Measurements from ENCODE around the gene SAMHD1.
"Not testable (repeated sequence)": the region's sequence is repeated elsewhere in the genome, so short reads cannot be mapped to it uniquely, and the experiment has no call there.

The SAMHD1 gene

GRCh38 chr20:36906086-36906485 lies 45.4 kb downstream of the SAMHD1 start:
- DNase-seq: not testable (repeated sequence)

GRCh38 chr20:36905566-36905965 lies 45.9 kb downstream of the SAMHD1 start:
- DNase-seq: not testable (repeated sequence)

- no peak for DNase-seq
Observed at GRCh38 chr20:36904690-36905089, 46.8 kb downstream of the SAMHD1 start.

- no peak for DNase-seq
Observed at GRCh38 chr20:36895036-36895435, 56.5 kb downstream of the SAMHD1 start.

GRCh38 chr20:36893801-36894200 lies 57.7 kb downstream of the SAMHD1 start:
- no peak for DNase-seq

- DNase-seq: no peak
Observed at GRCh38 chr20:36891211-36891610, 60.3 kb downstream of the SAMHD1 start.

- DNase-seq: no peak
Observed at GRCh38 chr20:36890586-36890985, 60.9 kb downstream of the SAMHD1 start.

- no peak for DNase-seq
Observed at GRCh38 chr20:36888880-36889516, 62.5 kb downstream of the SAMHD1 start.

- no peak for DNase-seq
Observed at GRCh38 chr20:36887752-36888090, 63.8 kb downstream of the SAMHD1 start.

- DNase-seq: peak; percentile 78 to 79
Observed at GRCh38 chr20:36886859-36887751, 64.4 kb downstream of the SAMHD1 start.

- no peak for DNase-seq
Observed at GRCh38 chr20:36885356-36885755, 66.2 kb downstream of the SAMHD1 start.

GRCh38 chr20:36883977-36884535 lies 67.5 kb downstream of the SAMHD1 start:
- no peak for DNase-seq

- DNase-seq: no peak
Observed at GRCh38 chr20:36881888-36882287, 69.6 kb downstream of the SAMHD1 start.

GRCh38 chr20:36881331-36881730 lies 70.2 kb downstream of the SAMHD1 start:
- DNase-seq: no peak

GRCh38 chr20:36880741-36881250 lies 70.7 kb downstream of the SAMHD1 start:
- no peak for DNase-seq

GRCh38 chr20:36878941-36879340 lies 72.6 kb downstream of the SAMHD1 start:
- no peak for DNase-seq

GRCh38 chr20:36876473-36876833 lies 75.1 kb downstream of the SAMHD1 start:
- DNase-seq: no peak

- no peak for DNase-seq
Observed at GRCh38 chr20:36875702-36876472, 75.6 kb downstream of the SAMHD1 start, which contains the start of gene TLDC2. TLDC2 (plus strand) TSS chr20:36876138; CDS start chr20:36876175, 37 bp downstream.

- DNase-seq: not testable (repeated sequence)
Observed at GRCh38 chr20:36875093-36875492, 76.4 kb downstream of the SAMHD1 start.

GRCh38 chr20:36873498-36874189 lies 77.9 kb downstream of the SAMHD1 start:
- no peak for DNase-seq

GRCh38 chr20:36872852-36873251 lies 78.7 kb downstream of the SAMHD1 start:
- DNase-seq: no peak
